Endodermal cell (in vitro differentiated cells): ENCODE results near the gene SART3. TPM values are rescaled to one million over a fixed set of nuclear protein-coding genes. Genes with fewer than 3 reads are reported as not detected.

Experiments
- DNase-seq: peaks from one replicate; pipeline ENCODE4 v3.0.0-alpha.2; 2017
- H3K27ac ChIP-seq: 2 replicates; pipeline ENCODE4 v1.5.1; 2013; ENCODE audit warnings: mild to moderate bottlenecking, low read depth, low read length, moderate library complexity
- H3K27me3 ChIP-seq: 2 replicates; pipeline ENCODE4 v1.6.1; 2013; ENCODE audit warnings: mild to moderate bottlenecking, low read length, moderate library complexity; ENCODE audit not compliant: insufficient read depth, control insufficient read depth, poor library complexity, severe bottlenecking
- H3K36me3 ChIP-seq: 2 replicates; pipeline ENCODE4 v1.7.0; 2013; ENCODE audit warnings: mild to moderate bottlenecking, low read length, moderate library complexity; ENCODE audit not compliant: control insufficient read depth, insufficient read depth
- H3K4me1 ChIP-seq: one replicate; pipeline ENCODE4 v1.7.0; 2013; ENCODE audit warnings: low read length; ENCODE audit not compliant: control insufficient read depth, insufficient read depth
- H3K4me3 ChIP-seq: 2 replicates; pipeline ENCODE4 v1.5.1; 2013; ENCODE audit warnings: mild to moderate bottlenecking, low read length, moderate library complexity
- H3K9ac ChIP-seq: 2 replicates; pipeline ENCODE4 v1.6.1; 2013; ENCODE audit warnings: mild to moderate bottlenecking, low read length, moderate library complexity; ENCODE audit not compliant: poor library complexity, severe bottlenecking; ENCODE audit errors: extremely low read depth
- H3K9me3 ChIP-seq: 2 replicates; pipeline ENCODE4 v1.6.1; 2013; ENCODE audit warnings: mild to moderate bottlenecking, low read length, moderate library complexity; ENCODE audit not compliant: control insufficient read depth
- H3K27ac Mint-ChIP-seq: 2 replicates; pipeline ENCODE4 v1.8.0; 2020; ENCODE audit warnings: mixed read lengths
- H3K27me3 Mint-ChIP-seq: 2 replicates; pipeline ENCODE4 v1.8.0; 2021; ENCODE audit warnings: mild to moderate bottlenecking, mixed read lengths; ENCODE audit not compliant: insufficient read depth
- H3K36me3 Mint-ChIP-seq: 2 replicates; pipeline ENCODE4 v1.8.0; 2020; ENCODE audit warnings: low read depth, mixed read lengths
- H3K4me1 Mint-ChIP-seq: 2 replicates; pipeline ENCODE4 v1.8.0; 2020; ENCODE audit warnings: mixed read lengths
- H3K4me3 Mint-ChIP-seq: 2 replicates; pipeline ENCODE4 v1.8.0; 2020; ENCODE audit warnings: mild to moderate bottlenecking, moderate library complexity, mixed read lengths
- H3K9me3 Mint-ChIP-seq: 2 replicates; pipeline ENCODE4 v1.8.0; 2020; ENCODE audit warnings: mild to moderate bottlenecking, mixed read lengths
- CTCF ChIP-seq: fragments of 200-600 bp; sonication (generic); conservative IDR thresholded peaks from 2 replicates; pipeline ENCODE4 v1.5.0; 2021; ENCODE audit warnings: antibody characterized with exemption, mild to moderate bottlenecking
- WGBS, 2 experiments: methylation state at CpG; one replicate each; pipeline versions ENCODE4 v1.1.5 to v1.1.7; 2013; ENCODE audit warnings: missing lambda C conversion rate in 2 of 2, mixed read lengths in 1 of 2; ENCODE audit not compliant: insufficient coverage in 1 of 2, insufficient read length in 1 of 2; 5-methylcytosine and 5-hydroxymethylcytosine counted together
- total RNA-seq, 2 donors: library from RNA; stranded (reverse); fragmentation: NEBNext Ultra II Directional in 1 of 2; extraction: Animal tissue kit (Norgen Biotek cat#: 25700) in 1 of 2; gene quantifications; 2 replicates in 1 of 2; 3 replicates in 1 of 2; pipeline ENCODE4 v1.2.1, GENCODE V29; 2021

SART3 gene
- total RNA-seq, 2 donors from 2014 or later = 83.5 to 86.2 TPM

- Histone ChIP-seq H3K4me3 (no peak overlapping the region), H3K4me1 (no peaks in the 10 kb centered on the region), H3K27ac (no peak overlapping the region), H3K9ac (no peak overlapping the region), H3K27me3 (no peaks in the 10 kb centered on the region), H3K9me3 (peaks cover 10% of the 10 kb centered on the region), H3K36me3 (no peaks in the 10 kb centered on the region)
- 82 to 100% methylated on average over 1 to 2 of the region's 2 CpGs for WGBS, 2 experiments
- Mint-ChIP-seq H3K36me3 (no peaks in the 10 kb centered on the region), H3K4me3 (no peak overlapping the region), H3K4me1 (peaks cover 4% of the 10 kb centered on the region), H3K27me3 (peaks cover 3% of the 10 kb centered on the region), H3K27ac (no peak overlapping the region), H3K9me3 (peaks cover 15% of the 10 kb centered on the region)
- TF ChIP-seq CTCF = no peak
- DNase-seq = no peak
Measured at GRCh38 chr12:108484845-108485244, 76.1 kb downstream of the SART3 start.

GRCh38 chr12:108484431-108484830 lies 76.5 kb downstream of the SART3 start:
- H3K9me3 Mint-ChIP-seq = peaks cover 15% of the 10 kb centered on the region
- no peak for TF ChIP-seq CTCF
- no peak overlapping the region for H3K27ac ChIP-seq
- DNase-seq = no peak
- no peaks in the 10 kb centered on the region for H3K36me3 Mint-ChIP-seq
- H3K4me1 ChIP-seq = no peaks in the 10 kb centered on the region
- peaks cover 4% of the 10 kb centered on the region for H3K4me1 Mint-ChIP-seq
- WGBS, 2 experiments = 88 to 94% methylated on average over 2 of the region's 2 CpGs
- H3K27me3 Mint-ChIP-seq = peaks cover 5% of the 10 kb centered on the region
- H3K9me3 ChIP-seq = peaks cover 10% of the 10 kb centered on the region
- no peaks in the 10 kb centered on the region for H3K27me3 ChIP-seq
- no peak overlapping the region for H3K9ac ChIP-seq
- no peak overlapping the region for H3K27ac Mint-ChIP-seq
- no peaks in the 10 kb centered on the region for H3K36me3 ChIP-seq
- no peak overlapping the region for H3K4me3 ChIP-seq
- no peak overlapping the region for H3K4me3 Mint-ChIP-seq

GRCh38 chr12:108483213-108484059 lies 77.5 kb downstream of the SART3 start:
- Histone ChIP-seq H3K9me3 (peaks cover 10% of the 10 kb centered on the region), H3K27me3 (no peaks in the 10 kb centered on the region), H3K9ac (no peak overlapping the region), H3K27ac (no peak overlapping the region), H3K4me1 (no peaks in the 10 kb centered on the region), H3K36me3 (no peaks in the 10 kb centered on the region), H3K4me3 (no peak overlapping the region)
- H3K27ac Mint-ChIP-seq = no peak overlapping the region
- WGBS, 2 experiments = 0 to 62% methylated on average over 1 to 6 of the region's 6 CpGs
- no peak for DNase-seq
- H3K4me3 Mint-ChIP-seq = no peak overlapping the region
- H3K4me1 Mint-ChIP-seq = peaks cover 4% of the 10 kb centered on the region
- H3K9me3 Mint-ChIP-seq = peaks cover 15% of the 10 kb centered on the region
- no peaks in the 10 kb centered on the region for H3K36me3 Mint-ChIP-seq
- peaks cover 5% of the 10 kb centered on the region for H3K27me3 Mint-ChIP-seq
- no peak for TF ChIP-seq CTCF
